RPMI8226 (cell line): ENCODE data around the gene LFNG.

Experiments used
- DNase-seq: peaks from one replicate; pipeline ENCODE4 v3.0.0-alpha.2; 2015

Gene LFNG

GRCh38 chr7:2484868-2485267 is 34.7 kb upstream of the LFNG start:
- no peak for DNase-seq

GRCh38 chr7:2487586-2488271 is 31.8 kb upstream of the LFNG start:
- no peak for DNase-seq

- no peak for DNase-seq
Measured at GRCh38 chr7:2488272-2488645, 31.3 kb upstream of the LFNG start.

- DNase-seq = no peak
Measured at GRCh38 chr7:2488681-2489080, 30.9 kb upstream of the LFNG start.

- DNase-seq = no peak
Measured at GRCh38 chr7:2490181-2490651, 29.4 kb upstream of the LFNG start.

- DNase-seq = no peak
Measured at GRCh38 chr7:2492038-2492437, 27.5 kb upstream of the LFNG start.

GRCh38 chr7:2493205-2494164 is 26.1 kb upstream of the LFNG start:
- DNase-seq = no peak

- DNase-seq = no peak
Measured at GRCh38 chr7:2494191-2495130, 25.1 kb upstream of the LFNG start.

GRCh38 chr7:2495418-2496299 is 23.9 kb upstream of the LFNG start:
- no peak for DNase-seq

- no peak for DNase-seq
Measured at GRCh38 chr7:2496375-2496774, 23.2 kb upstream of the LFNG start.

- no peak for DNase-seq
Measured at GRCh38 chr7:2497065-2497464, 22.5 kb upstream of the LFNG start.

GRCh38 chr7:2497500-2498336 is 21.9 kb upstream of the LFNG start:
- DNase-seq = no peak

- DNase-seq = no peak
Measured at GRCh38 chr7:2498708-2499107, 20.9 kb upstream of the LFNG start.

- no peak for DNase-seq
Measured at GRCh38 chr7:2499181-2499580, 20.4 kb upstream of the LFNG start.

- no peak for DNase-seq
Measured at GRCh38 chr7:2499719-2500430, 19.7 kb upstream of the LFNG start.

- DNase-seq = no peak
Measured at GRCh38 chr7:2500701-2501100, 18.9 kb upstream of the LFNG start.

- DNase-seq = no peak
Measured at GRCh38 chr7:2501947-2502646, 17.5 kb upstream of the LFNG start.

GRCh38 chr7:2502647-2502966 is 17.0 kb upstream of the LFNG start:
- no peak for DNase-seq

- no peak for DNase-seq
Measured at GRCh38 chr7:2503056-2503941, 16.3 kb upstream of the LFNG start.
